ENCODE measurements around the gene MRO.

MRO gene

DNA sequence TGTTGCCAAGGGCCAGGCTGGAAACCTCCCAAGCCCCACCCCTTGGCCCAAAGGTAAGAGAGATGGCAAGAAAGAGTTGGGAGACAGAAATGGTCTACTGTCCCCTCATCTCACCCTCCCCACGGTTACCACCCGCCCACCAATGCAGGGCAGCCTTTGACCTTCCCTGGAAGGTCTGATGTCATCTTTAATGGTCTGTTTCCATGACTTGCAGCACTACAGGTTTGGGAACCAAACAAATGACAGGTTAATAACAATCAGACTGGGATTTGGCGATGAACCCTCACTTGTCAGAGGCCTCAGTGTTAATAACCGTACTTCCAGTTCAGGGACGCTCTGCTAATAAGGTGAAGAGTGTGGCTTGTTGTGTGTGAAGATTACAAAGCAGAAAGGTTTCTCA lies 70.4 kb downstream of the MRO start:
- Histone ChIP-seq H3K4me3 (ENCODE audit: low read length) (no peak overlapping the region), H3K36me3 (replicated peaks; ENCODE audit: low read depth, low read length) (no peaks in the 10 kb centered on the region), H2AFZ (ENCODE audit: low read depth, low read length) (no peak overlapping the region), H3K27me3 (ENCODE audit: low read depth, low read length) (peaks cover 46% of the 10 kb centered on the region), H4K20me1 (ENCODE audit: insufficient read depth, low read length) (no peaks in the 10 kb centered on the region), H3K9me3 (ENCODE audit: insufficient read depth, low read length) (no peaks in the 10 kb centered on the region), H3K27ac (ENCODE audit: low read length) (no peak overlapping the region), H3K9ac (ENCODE audit: low read length) (no peak overlapping the region), H3K4me1 (ENCODE audit: low read length) (no peaks in the 10 kb centered on the region), H3K4me2 (ENCODE audit: low read length) (no peak overlapping the region), H3K79me2 (ENCODE audit: low read length) (no peaks in the 10 kb centered on the region)
- no peak for TF ChIP-seq EZH2phosphoT487 (IDR thresholded peaks at IDR 0.05; ENCODE audit: low read depth)
- TF ChIP-seq, protein P1, sequence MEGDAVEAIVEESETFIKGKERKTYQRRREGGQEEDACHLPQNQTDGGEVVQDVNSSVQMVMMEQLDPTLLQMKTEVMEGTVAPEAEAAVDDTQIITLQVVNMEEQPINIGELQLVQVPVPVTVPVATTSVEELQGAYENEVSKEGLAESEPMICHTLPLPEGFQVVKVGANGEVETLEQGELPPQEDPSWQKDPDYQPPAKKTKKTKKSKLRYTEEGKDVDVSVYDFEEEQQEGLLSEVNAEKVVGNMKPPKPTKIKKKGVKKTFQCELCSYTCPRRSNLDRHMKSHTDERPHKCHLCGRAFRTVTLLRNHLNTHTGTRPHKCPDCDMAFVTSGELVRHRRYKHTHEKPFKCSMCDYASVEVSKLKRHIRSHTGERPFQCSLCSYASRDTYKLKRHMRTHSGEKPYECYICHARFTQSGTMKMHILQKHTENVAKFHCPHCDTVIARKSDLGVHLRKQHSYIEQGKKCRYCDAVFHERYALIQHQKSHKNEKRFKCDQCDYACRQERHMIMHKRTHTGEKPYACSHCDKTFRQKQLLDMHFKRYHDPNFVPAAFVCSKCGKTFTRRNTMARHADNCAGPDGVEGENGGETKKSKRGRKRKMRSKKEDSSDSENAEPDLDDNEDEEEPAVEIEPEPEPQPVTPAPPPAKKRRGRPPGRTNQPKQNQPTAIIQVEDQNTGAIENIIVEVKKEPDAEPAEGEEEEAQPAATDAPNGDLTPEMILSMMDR (IDR thresholded peaks at IDR 0.05; ENCODE audit: low read depth, low read length): no peak

DNA sequence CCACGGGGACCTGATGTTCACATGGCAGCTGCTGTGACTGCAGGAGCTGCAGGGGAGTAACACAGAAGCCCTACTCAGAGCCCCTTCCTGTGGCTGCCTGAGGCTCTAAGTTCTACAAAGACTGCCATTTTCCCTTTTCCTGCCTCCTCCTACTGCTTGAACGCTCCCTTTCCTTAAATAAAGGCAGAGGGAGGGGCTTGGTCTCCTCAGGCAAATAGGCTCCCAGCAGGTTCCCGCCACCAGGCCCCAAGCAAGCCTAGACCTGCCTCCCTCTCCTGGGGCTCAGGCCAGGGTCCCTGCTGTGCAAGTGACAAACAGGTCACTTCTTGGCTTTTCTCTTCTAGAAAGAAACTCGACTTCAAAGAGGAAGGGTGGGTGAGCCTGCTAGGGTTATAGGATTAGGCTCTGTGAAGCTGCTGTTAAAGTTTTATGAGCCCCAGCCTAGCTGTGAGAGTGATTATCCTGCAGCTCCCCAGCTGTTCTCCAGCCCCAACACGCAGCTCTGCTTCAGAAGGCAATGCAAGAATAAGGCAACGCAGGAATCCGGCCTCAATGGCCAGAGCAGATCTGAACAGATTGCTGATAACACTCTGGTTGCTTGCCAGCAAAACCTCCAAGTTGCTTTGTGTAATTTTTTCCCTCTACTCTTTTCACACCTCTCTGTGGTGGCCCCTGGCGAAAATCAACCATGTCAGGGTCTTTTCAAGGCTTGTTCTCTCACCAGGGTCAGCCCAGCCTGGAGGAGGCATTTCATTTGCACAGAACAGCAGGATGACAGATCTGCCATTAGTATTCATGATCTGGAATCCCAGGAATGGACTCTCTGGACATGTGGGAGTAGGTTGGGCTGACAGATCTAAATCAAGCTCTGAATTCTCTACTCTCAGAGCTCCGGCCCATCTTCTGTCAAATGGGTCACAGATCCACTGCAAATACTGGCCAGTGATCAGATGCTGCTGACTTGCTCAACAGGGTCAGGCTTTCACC lies 71.3 kb downstream of the MRO start:
- Histone ChIP-seq H3K9me3 (ENCODE audit: insufficient read depth, low read length) (no peaks in the 10 kb centered on the region), H3K36me3 (replicated peaks; ENCODE audit: low read depth, low read length) (no peaks in the 10 kb centered on the region), H3K79me2 (ENCODE audit: low read length) (no peaks in the 10 kb centered on the region), H3K27ac (ENCODE audit: low read length) (no peak overlapping the region), H3K4me1 (ENCODE audit: low read length) (no peaks in the 10 kb centered on the region), H4K20me1 (ENCODE audit: insufficient read depth, low read length) (no peaks in the 10 kb centered on the region), H3K4me2 (ENCODE audit: low read length) (no peak overlapping the region), H3K9ac (ENCODE audit: low read length) (no peak overlapping the region), H3K4me3 (ENCODE audit: low read length) (no peak overlapping the region), H3K27me3 (ENCODE audit: low read depth, low read length) (peaks cover 37% of the 10 kb centered on the region), H2AFZ (ENCODE audit: low read depth, low read length) (no peak overlapping the region)
- TF ChIP-seq EZH2phosphoT487 (IDR thresholded peaks at IDR 0.05; ENCODE audit: low read depth): no peak
- TF ChIP-seq, protein P1 (IDR thresholded peaks at IDR 0.05; ENCODE audit: low read depth, low read length): no peak

DNA sequence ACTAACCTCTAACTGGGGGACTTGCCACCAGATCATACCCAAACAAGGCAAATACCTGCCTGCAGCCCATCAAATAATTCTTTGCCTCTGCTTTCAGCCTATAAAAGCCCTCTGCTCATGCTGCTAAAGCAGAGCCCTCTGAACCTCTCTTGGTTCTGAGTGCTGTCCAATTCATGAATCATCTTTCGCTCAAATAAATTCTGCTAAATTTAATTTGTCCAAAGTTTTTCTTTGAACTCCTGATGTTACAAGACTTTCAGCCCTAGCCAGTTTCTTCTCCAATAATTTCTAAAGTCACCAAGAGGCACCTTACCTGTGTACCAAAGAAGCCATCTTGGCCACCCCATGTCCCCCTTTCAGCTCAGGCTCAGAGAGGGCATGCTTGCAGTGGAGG lies 72.0 kb downstream of the MRO start:
- Histone ChIP-seq H3K4me1 (ENCODE audit: low read length) (no peaks in the 10 kb centered on the region), H3K4me2 (ENCODE audit: low read length) (no peak overlapping the region), H3K9ac (ENCODE audit: low read length) (no peak overlapping the region), H3K27ac (ENCODE audit: low read length) (no peak overlapping the region), H3K9me3 (ENCODE audit: insufficient read depth, low read length) (peaks cover 5% of the 10 kb centered on the region), H2AFZ (ENCODE audit: low read depth, low read length) (no peak overlapping the region), H3K4me3 (ENCODE audit: low read length) (no peak overlapping the region), H3K27me3 (ENCODE audit: low read depth, low read length) (peaks cover 36% of the 10 kb centered on the region), H4K20me1 (ENCODE audit: insufficient read depth, low read length) (no peaks in the 10 kb centered on the region), H3K36me3 (replicated peaks; ENCODE audit: low read depth, low read length) (no peaks in the 10 kb centered on the region), H3K79me2 (ENCODE audit: low read length) (no peaks in the 10 kb centered on the region)
- no peak for TF ChIP-seq EZH2phosphoT487 (IDR thresholded peaks at IDR 0.05; ENCODE audit: low read depth)
- TF ChIP-seq, protein P1 (IDR thresholded peaks at IDR 0.05; ENCODE audit: low read depth, low read length): no peak

DNA sequence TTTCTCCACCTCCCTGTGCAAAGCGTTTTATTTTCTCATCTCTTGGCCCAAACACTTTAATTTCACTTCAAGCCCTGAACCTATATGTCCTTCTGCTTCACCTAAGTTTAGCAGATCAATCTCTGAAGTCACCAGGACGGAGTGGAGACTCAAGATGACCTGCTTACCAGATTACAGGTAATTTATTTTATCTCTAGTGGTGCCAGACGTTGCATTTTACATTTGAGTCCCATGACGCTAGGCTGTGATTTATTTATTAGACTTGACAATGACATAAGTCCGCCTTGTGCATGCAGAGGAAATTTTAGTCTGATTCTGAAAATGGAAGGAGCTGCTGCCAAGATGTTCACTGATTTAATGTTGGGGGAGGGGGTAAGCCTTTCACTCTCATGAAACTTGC lies 73.9 kb downstream of the MRO start:
- Histone ChIP-seq H3K9ac (ENCODE audit: low read length) (no peak overlapping the region), H3K4me1 (ENCODE audit: low read length) (no peaks in the 10 kb centered on the region), H3K27ac (ENCODE audit: low read length) (no peak overlapping the region), H3K36me3 (replicated peaks; ENCODE audit: low read depth, low read length) (no peaks in the 10 kb centered on the region), H3K27me3 (ENCODE audit: low read depth, low read length) (peaks cover 27% of the 10 kb centered on the region), H3K9me3 (ENCODE audit: insufficient read depth, low read length) (peaks cover 8% of the 10 kb centered on the region), H2AFZ (ENCODE audit: low read depth, low read length) (no peak overlapping the region), H4K20me1 (ENCODE audit: insufficient read depth, low read length) (no peaks in the 10 kb centered on the region), H3K4me3 (ENCODE audit: low read length) (no peak overlapping the region), H3K4me2 (ENCODE audit: low read length) (no peak overlapping the region), H3K79me2 (ENCODE audit: low read length) (no peaks in the 10 kb centered on the region)
- TF ChIP-seq, protein P1 (IDR thresholded peaks at IDR 0.05; ENCODE audit: low read depth, low read length): no peak
- TF ChIP-seq EZH2phosphoT487 (IDR thresholded peaks at IDR 0.05; ENCODE audit: low read depth): no peak
